Measurements from ENCODE around the gene CDK11B.
"Not testable (repeated sequence)": the region's sequence is repeated elsewhere in the genome, so short reads cannot be mapped to it uniquely, and the experiment has no call there.

CDK11B gene

DNA sequence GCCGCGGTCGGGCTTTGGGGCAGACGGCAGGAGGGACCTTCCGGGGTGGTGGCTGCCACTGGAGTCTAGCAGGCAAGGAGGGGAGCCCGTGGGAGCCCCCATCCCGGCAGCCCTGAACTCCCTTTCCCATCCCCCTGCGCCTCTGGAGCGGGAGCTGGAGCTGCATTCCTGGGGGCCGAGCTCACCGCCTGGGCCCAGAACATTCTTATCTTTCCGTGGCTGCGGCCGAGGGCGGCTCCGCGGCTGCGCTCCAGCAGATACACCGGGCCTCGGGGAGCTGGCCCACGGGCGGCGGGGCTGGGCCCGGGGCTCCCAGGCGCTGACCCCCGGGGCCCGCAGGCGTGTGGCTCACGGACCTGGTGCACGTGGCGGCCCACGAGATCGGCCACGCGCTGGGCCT, 25.4 kb downstream of the CDK11B start:
- POLR2A ChIA-PET; H3K4me3 ChIP-seq (ENCODE audit: low read depth, low read length); DNase-seq (ENCODE audit: low read depth, low spot score); CTCF ChIA-PET: not testable (repeated sequence)

GRCh38 chr1:1631782-1632420, 26.9 kb downstream of the CDK11B start, which contains the start of gene MMP23B:
TSS of gene MMP23B (plus strand) at chr1:1632173. CDS start at chr1:1632219, 46 bp downstream.
- H3K4me3 ChIP-seq (ENCODE audit: low read depth, low read length), result no peak within 1 kb of the TSS
- no peak for DNase-seq (ENCODE audit: low read depth, low spot score)
- ChIA-PET POLR2A (no interaction called here), CTCF (no interaction called here)
- TF ChIP-seq, protein P1, sequence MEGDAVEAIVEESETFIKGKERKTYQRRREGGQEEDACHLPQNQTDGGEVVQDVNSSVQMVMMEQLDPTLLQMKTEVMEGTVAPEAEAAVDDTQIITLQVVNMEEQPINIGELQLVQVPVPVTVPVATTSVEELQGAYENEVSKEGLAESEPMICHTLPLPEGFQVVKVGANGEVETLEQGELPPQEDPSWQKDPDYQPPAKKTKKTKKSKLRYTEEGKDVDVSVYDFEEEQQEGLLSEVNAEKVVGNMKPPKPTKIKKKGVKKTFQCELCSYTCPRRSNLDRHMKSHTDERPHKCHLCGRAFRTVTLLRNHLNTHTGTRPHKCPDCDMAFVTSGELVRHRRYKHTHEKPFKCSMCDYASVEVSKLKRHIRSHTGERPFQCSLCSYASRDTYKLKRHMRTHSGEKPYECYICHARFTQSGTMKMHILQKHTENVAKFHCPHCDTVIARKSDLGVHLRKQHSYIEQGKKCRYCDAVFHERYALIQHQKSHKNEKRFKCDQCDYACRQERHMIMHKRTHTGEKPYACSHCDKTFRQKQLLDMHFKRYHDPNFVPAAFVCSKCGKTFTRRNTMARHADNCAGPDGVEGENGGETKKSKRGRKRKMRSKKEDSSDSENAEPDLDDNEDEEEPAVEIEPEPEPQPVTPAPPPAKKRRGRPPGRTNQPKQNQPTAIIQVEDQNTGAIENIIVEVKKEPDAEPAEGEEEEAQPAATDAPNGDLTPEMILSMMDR (IDR thresholded peaks at IDR 0.05; ENCODE audit: insufficient read depth, low read length, missing control alignments), result no peak

- no peak overlapping the region for H3K4me3 ChIP-seq (ENCODE audit: low read depth, low read length)
- no peak for DNase-seq (ENCODE audit: low read depth, low spot score)
- POLR2A ChIA-PET, result interaction anchor here (1.2 kb wide), 1 partner anchor 15 kb away, joined by 3 read pairs; the partner anchor contains the start of gene MIB2
- TF ChIP-seq, protein P1 (IDR thresholded peaks at IDR 0.05; ENCODE audit: insufficient read depth, low read length, missing control alignments), result no peak
- CTCF ChIA-PET, result no interaction called here
These were observed 27.6 kb downstream of the CDK11B start for GRCh38 chr1:1630965-1631781.

GRCh38 chr1:1630191-1630964, 28.4 kb downstream of the CDK11B start:
- DNase-seq (ENCODE audit: low read depth, low spot score), result no peak
- H3K4me3 ChIP-seq (ENCODE audit: low read depth, low read length), result no peak overlapping the region
- TF ChIP-seq, protein P1 (IDR thresholded peaks at IDR 0.05; ENCODE audit: insufficient read depth, low read length, missing control alignments), result no peak
- ChIA-PET CTCF (no interaction called here), POLR2A (interaction anchor here (1.2 kb wide), 1 partner anchor 15 kb away, joined by 3 read pairs; the partner anchor contains the start of gene MIB2)

- TF ChIP-seq, protein P1 (IDR thresholded peaks at IDR 0.05; ENCODE audit: insufficient read depth, low read length, missing control alignments), result no peak
- no peak overlapping the region for H3K4me3 ChIP-seq (ENCODE audit: low read depth, low read length)
- no peak for DNase-seq (ENCODE audit: low read depth, low spot score)
- CTCF ChIA-PET, result no interaction called here
- POLR2A ChIA-PET, result interaction anchor here (1.2 kb wide), 1 partner anchor 14 kb away, joined by 3 read pairs; no protein-coding TSS in a partner anchor
These were observed 29.2 kb downstream of the CDK11B start for GRCh38 chr1:1629430-1630190.

DNA sequence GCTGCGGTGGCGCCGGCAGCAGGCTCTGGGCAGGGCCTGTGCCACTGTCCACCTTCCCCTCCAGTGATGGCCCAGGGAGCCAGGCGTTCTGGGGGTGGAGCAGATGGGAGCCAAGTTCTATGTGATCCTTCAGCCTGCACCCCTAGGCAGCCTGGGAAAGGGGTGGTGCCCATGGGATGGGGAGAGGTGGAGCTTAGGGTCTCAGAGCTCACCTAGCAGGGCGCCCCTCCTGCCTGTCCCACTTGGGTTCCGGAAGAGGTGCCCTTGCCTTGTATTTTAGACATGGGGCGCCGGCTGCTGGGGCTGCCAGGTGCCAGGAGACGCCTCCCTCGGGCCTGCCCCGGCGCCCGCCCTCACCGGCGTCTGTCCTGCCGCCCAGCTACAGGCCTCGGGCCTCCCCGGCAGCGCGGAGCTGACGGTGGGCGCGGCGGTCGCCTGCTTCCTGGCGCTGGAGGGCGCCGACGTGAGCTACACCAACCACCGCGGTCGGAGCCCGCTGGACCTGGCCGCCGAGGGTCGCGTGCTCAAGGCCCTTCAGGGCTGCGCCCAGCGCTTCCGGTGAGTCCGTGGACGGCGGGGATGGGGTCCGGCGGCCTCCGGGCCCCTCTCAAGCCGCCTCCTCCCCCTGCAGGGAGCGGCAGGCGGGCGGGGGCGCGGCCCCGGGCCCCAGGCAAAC, 29.9 kb downstream of the CDK11B start:
- POLR2A ChIA-PET, result interaction anchor here (1.2 kb wide), 1 partner anchor 13 kb away, joined by 3 read pairs; no protein-coding TSS in a partner anchor
- no peak overlapping the region for H3K4me3 ChIP-seq (ENCODE audit: low read depth, low read length)

More for the DNA sequence above, 29.9 kb downstream of the CDK11B start:
- TF ChIP-seq, protein P1 (IDR thresholded peaks at IDR 0.05; ENCODE audit: insufficient read depth, low read length, missing control alignments), result no peak
- CTCF ChIA-PET, result no interaction called here
- no peak for DNase-seq (ENCODE audit: low read depth, low spot score)

Measured in AG04449 (cell line).